IPS-NIHi7 (cell line): ENCODE results near the gene FHOD3.
"Not testable (repeated sequence)": the region's sequence is repeated elsewhere in the genome, so short reads cannot be mapped to it uniquely, and the experiment has no call there.

Experiments
- DNase-seq: peaks from one replicate; pipeline ENCODE4 v3.0.0; 2012; ENCODE audit warnings: mixed read lengths; ENCODE audit errors: extremely low spot score

The FHOD3 gene

GRCh38 chr18:36786686-36787085 is 489.2 kb downstream of the FHOD3 start:
- no peak for DNase-seq

- DNase-seq: no peak
Measured at GRCh38 chr18:36792634-36793283, 495.2 kb downstream of the FHOD3 start.

GRCh38 chr18:36798738-36799473 is 501.4 kb downstream of the FHOD3 start:
- no peak for DNase-seq

GRCh38 chr18:36805105-36805504 is 507.6 kb downstream of the FHOD3 start:
- no peak for DNase-seq

GRCh38 chr18:36808681-36809080 is 511.2 kb downstream of the FHOD3 start:
- DNase-seq: no peak

GRCh38 chr18:36809590-36810381 is 512.3 kb downstream of the FHOD3 start:
- DNase-seq: peak; percentile 86

- no peak for DNase-seq
Measured at GRCh38 chr18:36811430-36811829, 513.9 kb downstream of the FHOD3 start.

- no peak for DNase-seq
Measured at GRCh38 chr18:36811955-36812354, 514.4 kb downstream of the FHOD3 start.

- DNase-seq: no peak
Measured at GRCh38 chr18:36812678-36813077, 515.2 kb downstream of the FHOD3 start.

- no peak for DNase-seq
Measured at GRCh38 chr18:36813101-36813775, 515.7 kb downstream of the FHOD3 start.

- DNase-seq: no peak
Measured at GRCh38 chr18:36813824-36814223, 516.3 kb downstream of the FHOD3 start.

- DNase-seq: peak; percentile 20
Measured at GRCh38 chr18:36814994-36815393, 517.5 kb downstream of the FHOD3 start.

GRCh38 chr18:36816096-36816495 is 518.6 kb downstream of the FHOD3 start:
- not testable (repeated sequence) for DNase-seq

GRCh38 chr18:36817039-36817438 is 519.5 kb downstream of the FHOD3 start:
- DNase-seq: no peak

- DNase-seq: no peak
Measured at GRCh38 chr18:36818652-36819051, 521.1 kb downstream of the FHOD3 start.

- no peak for DNase-seq
Measured at GRCh38 chr18:36819621-36820020, 522.1 kb downstream of the FHOD3 start.

- DNase-seq: no peak
Measured at GRCh38 chr18:36821681-36822080, 524.2 kb downstream of the FHOD3 start.

- no peak for DNase-seq
Measured at GRCh38 chr18:36825526-36825925, 528.0 kb downstream of the FHOD3 start.

GRCh38 chr18:36826556-36826955 is 529.0 kb downstream of the FHOD3 start:
- no peak for DNase-seq

GRCh38 chr18:36828157-36828629 is 530.7 kb downstream of the FHOD3 start:
- peak; percentile 39 for DNase-seq

- peak; percentile 89 for DNase-seq
Measured at GRCh38 chr18:36828630-36829361, 531.3 kb downstream of the FHOD3 start, which contains the start of the genes KIAA1328 and TPGS2. KIAA1328 (plus strand) TSS chr18:36829127; CDS start chr18:36829139, 12 bp downstream. TPGS2 (minus strand) TSS chr18:36829002; CDS start chr18:36828767, 235 bp downstream.
